ENCODE data around the gene IFNB1.

- no peak for TF ChIP-seq CTCF (IDR thresholded peaks at IDR 0.05; ENCODE audit: low read depth, low read length, poor library complexity, severe bottlenecking)
- no peak for TF ChIP-seq EZH2phosphoT487 (IDR thresholded peaks at IDR 0.05; ENCODE audit: borderline replicate concordance, low read length)
Observed at GRCh38 chr9:21084242-21084850, 6.6 kb upstream of the IFNB1 start.

Measured in DOHH2 (cell line).